GM08714 (cell line): Measurements from ENCODE around the gene SMIM14.
"Not testable (repeated sequence)": the region's sequence is repeated elsewhere in the genome, so short reads cannot be mapped to it uniquely, and the experiment has no call there.

Experiments
- H3K4me3 ChIP-seq: fragments of 200-500 bp; sonication (Bioruptor generic); 2 replicates; pipeline ENCODE4 v1.5.1; 2014; ENCODE audit warnings: mild to moderate bottlenecking, low read length, inconsistent platforms
- ZNF274 ChIP-seq: IDR thresholded peaks from 2 replicates; pipeline ENCODE4 v1.6.1; 2012; ENCODE audit warnings: mild to moderate bottlenecking, low read depth, low read length

SMIM14 gene

DNA sequence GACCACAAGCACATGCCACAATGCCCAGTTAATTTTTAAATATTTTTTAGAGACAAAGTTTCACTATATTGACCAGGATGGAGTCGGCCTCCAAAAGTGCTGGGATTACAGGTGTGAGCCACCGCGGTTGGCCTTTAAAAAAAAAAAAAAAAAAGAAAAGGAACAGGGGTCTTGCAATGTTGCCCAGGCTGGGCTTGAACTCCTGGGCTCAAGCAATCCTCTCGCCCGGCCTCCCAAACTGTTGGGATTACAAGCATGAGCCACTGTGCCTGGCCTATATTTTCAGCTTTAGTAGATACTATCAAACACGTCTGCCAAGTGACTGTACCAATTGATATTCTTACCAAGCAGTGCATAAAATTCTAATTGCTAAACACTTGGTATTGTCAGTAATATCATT is 120.2 kb downstream of the SMIM14 start:
- TF ChIP-seq ZNF274 = no peak
- H3K4me3 ChIP-seq = no peak overlapping the region

DNA sequence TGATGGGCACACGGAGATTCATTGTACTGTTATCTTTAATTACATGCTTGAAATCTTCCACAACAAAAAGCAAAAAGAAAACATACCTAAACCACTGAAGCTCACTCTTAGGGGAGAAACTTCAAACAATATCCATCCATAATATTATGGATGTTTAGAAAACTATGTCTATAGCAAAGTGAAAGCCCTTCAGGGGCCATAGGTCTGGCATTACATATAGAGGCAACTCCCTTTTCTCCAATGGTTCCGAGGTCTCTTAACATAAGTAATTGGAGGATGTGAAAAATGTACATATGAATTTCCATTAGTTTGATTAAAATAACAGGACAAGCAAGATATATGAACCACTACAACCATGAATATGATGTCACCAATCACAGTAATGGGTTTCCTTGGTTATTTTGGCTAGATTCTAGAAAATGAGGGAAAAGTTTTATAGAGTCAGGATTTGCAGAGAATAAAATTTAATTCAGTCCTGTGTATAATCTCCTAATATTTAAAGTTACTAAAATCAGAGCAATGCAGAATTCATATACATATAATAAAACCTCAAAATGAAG is 122.2 kb downstream of the SMIM14 start:
- TF ChIP-seq ZNF274 = no peak
- no peak overlapping the region for H3K4me3 ChIP-seq

GRCh38 chr4:39515669-39516401 is 122.8 kb downstream of the SMIM14 start:
- not testable (repeated sequence) for H3K4me3 ChIP-seq

DNA sequence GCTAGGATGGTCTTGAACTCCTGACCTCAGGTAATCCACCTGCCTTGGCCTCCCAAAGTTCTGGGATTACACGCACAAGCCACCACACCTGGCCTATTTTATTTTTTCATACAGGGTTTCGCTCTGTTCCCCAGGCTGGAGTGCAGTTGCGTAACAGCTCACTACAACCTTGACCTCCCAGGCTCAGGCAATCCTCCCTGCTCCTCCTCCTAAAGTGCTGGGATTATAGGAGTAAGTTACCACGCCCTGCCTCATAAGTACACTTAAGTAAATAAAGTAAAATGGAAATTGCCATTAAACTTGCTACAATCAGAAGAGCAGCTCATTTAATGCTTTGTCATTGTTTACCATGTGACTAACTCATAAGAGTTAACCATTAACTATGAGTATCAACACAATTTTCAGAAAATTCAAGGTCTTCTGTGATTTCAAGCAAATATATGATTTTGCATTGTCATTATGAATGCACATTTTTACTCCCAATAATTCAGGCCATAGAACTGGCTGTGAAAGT is 123.7 kb downstream of the SMIM14 start:
- TF ChIP-seq ZNF274 = no peak
- no peak overlapping the region for H3K4me3 ChIP-seq

- H3K4me3 ChIP-seq = not testable (repeated sequence)
Observed at GRCh38 chr4:39514266-39514665, 124.4 kb downstream of the SMIM14 start.

DNA sequence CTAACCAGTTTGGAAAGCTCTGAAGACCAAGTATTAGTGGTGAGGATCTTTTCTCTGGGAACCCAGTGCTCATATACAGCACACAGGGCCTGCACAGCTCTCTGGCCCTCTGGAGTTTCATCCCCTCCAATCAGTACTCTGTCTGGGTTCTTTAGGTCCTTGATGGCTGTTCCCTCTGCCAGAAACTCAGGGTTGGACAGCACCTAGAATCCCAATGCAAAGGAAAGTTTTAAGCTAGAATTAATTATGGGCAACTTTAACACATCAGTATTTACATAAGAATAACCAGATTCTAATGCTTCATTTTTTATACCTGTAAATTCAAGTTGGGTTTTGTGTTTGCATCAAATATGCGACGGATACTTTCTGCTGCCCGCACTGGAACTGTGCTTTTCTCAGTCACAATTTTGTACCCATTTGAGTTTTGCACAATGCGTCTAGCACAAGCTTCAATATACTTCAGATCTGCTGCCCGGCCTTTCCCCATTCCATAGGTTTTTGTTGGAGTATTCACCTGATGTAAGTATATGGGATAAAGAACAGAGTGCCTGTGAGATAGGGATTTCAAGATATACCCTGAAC is 128.2 kb downstream of the SMIM14 start:
- H3K4me3 ChIP-seq = no peak overlapping the region
- TF ChIP-seq ZNF274 = no peak

DNA sequence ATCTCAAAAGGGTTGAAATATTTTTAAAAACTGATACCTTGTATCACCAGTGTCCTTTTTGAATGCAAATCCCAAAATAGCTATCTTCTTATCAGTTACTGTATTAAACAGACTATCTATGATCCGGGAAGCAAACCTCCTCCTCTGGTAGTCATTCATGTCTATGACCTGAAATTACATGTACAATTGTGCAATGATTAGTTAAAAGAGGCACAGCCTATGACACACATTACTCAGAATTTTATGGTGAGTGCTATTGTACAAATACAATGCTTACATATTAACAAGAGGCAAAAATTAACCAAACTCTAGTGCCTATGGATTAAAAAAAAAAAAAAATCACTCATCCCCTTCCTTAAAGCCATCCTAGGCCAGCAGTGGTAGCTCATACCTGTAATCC is 133.1 kb downstream of the SMIM14 start:
- no peak for TF ChIP-seq ZNF274
- H3K4me3 ChIP-seq = no peak overlapping the region

DNA sequence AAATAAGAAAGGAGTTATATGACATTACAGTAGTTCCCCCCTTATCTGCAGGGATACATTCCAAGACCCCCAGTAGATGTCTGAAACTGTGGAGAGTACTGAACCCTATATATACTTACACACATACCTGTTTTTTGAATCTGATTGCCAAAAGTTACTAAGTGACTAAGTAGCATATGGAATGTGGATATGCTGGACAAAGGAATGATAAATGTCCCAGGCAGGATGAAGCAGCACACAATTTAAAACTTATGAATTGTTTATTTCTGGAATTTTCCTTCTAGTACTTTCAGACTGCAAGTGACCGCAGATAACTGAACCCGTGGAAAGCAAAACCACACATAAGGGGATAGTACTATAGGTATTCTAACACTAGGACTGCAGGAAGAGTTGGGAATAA is 134.1 kb downstream of the SMIM14 start:
- no peak overlapping the region for H3K4me3 ChIP-seq
- TF ChIP-seq ZNF274 = no peak

DNA sequence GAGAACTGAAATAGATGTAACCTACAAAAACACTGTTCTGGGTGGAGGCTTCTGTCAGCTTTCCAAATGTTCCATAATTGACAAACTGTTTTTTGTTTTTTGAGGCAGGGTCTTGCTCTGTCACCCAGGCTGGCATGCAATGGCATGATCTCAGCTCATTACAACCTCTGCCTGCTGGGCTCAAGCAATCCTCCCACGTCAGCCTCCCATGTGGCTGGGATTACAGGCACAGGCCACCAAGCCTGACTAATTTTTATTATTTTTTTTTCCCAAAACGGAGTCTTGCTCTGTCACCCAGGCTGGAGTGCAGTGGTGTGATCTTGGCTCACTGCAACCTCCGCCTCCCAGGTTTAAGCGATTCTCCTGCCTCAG is 136.0 kb downstream of the SMIM14 start:
- H3K4me3 ChIP-seq = not testable (repeated sequence)

- TF ChIP-seq ZNF274 = no peak
- H3K4me3 ChIP-seq = no peak overlapping the region
Observed at GRCh38 chr4:39502019-39502663, 136.5 kb downstream of the SMIM14 start.

DNA sequence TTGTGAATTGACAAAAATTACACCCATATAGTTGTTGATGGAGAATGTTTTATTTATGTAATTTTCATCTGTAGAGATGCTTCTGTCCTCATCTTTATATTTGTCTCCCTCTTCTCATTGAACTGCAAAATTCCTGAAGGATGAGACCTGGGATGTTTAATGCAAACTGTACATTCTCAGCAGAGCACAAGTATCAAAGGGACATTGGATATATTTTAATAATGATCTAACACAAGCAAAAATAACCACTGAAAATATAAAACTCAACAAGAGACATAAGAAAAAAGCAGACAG is 140.0 kb downstream of the SMIM14 start:
- H3K4me3 ChIP-seq = no peak overlapping the region
- TF ChIP-seq ZNF274 = no peak

- no peak for TF ChIP-seq ZNF274
- no peak overlapping the region for H3K4me3 ChIP-seq
Observed at GRCh38 chr4:39497909-39498726, 140.5 kb downstream of the SMIM14 start.
